B cell (primary cell): ENCODE data around the gene GPM6B. TPM values are rescaled to one million over a fixed set of nuclear protein-coding genes. Genes with fewer than 3 reads are reported as not detected.

Source experiments
- ATAC-seq: fragments of 200-7000 bp; cut with Tn5 transposase; one replicate; pipeline ENCODE4 v1.10.0; 2021; ENCODE audit warnings: low read depth, mild to moderate bottlenecking, moderate number of reproducible peaks, moderate library complexity
- CTCF ChIA-PET: fragments of 350-600 bp; sonication (Branson Sonifier 250); formaldehyde crosslinking; loops from one replicate; lab custom pipeline; 2021; ENCODE audit warnings: antibody characterized with exemption, inconsistent platforms; lab: Charles Lee
- POLR2A ChIA-PET: fragments of 350-600 bp; sonication (Branson Sonifier 250); formaldehyde crosslinking; loops from one replicate; lab custom pipeline; 2021; ENCODE audit warnings: antibody characterized with exemption; lab: Charles Lee
- DNase-seq: peaks from one replicate; pipeline ENCODE4 v3.0.0; 2013
- H2AFZ ChIP-seq: 2 replicates; pipeline ENCODE4 v1.6.1; 2012; ENCODE audit warnings: mild to moderate bottlenecking, low read depth, low read length; ENCODE audit not compliant: insufficient read depth, poor library complexity, severe bottlenecking
- H3K27ac ChIP-seq, 2 donors: 1 replicate in 1 of 2; 2 replicates in 1 of 2; pipeline ENCODE4 v1.5.1; 2012 to 2013; ENCODE audit warnings: low read length in 2 of 2, mild to moderate bottlenecking in 2 of 2, moderate library complexity in 1 of 2
- H3K27me3 ChIP-seq, 4 experiments: fragments of 200-600 bp in 1 of 4; sonication (generic) in 1 of 4; replicated peaks in 1 of 4; 1 replicate in 2 of 4; 2 replicates in 2 of 4; pipeline versions ENCODE4 v1.6.1 to v1.7.0; 2013 to 2016; ENCODE audit warnings: low read length in 3 of 4, mild to moderate bottlenecking in 2 of 4, mixed read lengths in 1 of 4, moderate library complexity in 1 of 4; ENCODE audit not compliant: insufficient read depth in 4 of 4, control insufficient read depth in 3 of 4; ENCODE audit errors: control extremely low read depth in 1 of 4
- H3K36me3 ChIP-seq, 2 experiments: replicated peaks in 1 of 2; 1 replicate in 1 of 2; 2 replicates in 1 of 2; pipeline versions ENCODE4 v1.6.1 to v1.7.1; 2013; ENCODE audit warnings: low read length in 1 of 2; ENCODE audit not compliant: insufficient read depth in 2 of 2, control insufficient read depth in 1 of 2; ENCODE audit errors: control extremely low read depth in 1 of 2, extremely low read depth in 1 of 2
- H3K4me1 ChIP-seq, 2 donors: fragments of 200-600 bp in 1 of 2; sonication (generic) in 1 of 2; 1 replicate in 1 of 2; 2 replicates in 1 of 2; pipeline versions ENCODE4 v1.5.1 to v1.6.1; 2013 to 2017; ENCODE audit warnings: low read length in 2 of 2; ENCODE audit not compliant: control insufficient read depth in 2 of 2, insufficient read depth in 2 of 2
- H3K4me2 ChIP-seq: replicated peaks from 2 replicates; pipeline ENCODE3; 2012; ENCODE audit warnings: mild to moderate bottlenecking, low read depth, low read length; ENCODE audit not compliant: poor library complexity, severe bottlenecking
- H3K4me3 ChIP-seq, 5 experiments: fragments of 200-600 bp in 1 of 5; sonication (generic) in 1 of 5; 1 replicate in 3 of 5; 2 replicates in 2 of 5; pipeline versions ENCODE4 v1.5.1 to v1.7.0; 2011 to 2016; ENCODE audit warnings: low read length in 4 of 5, mild to moderate bottlenecking in 4 of 5, low read depth in 2 of 5, control low read depth in 1 of 5, moderate library complexity in 1 of 5; ENCODE audit not compliant: insufficient read depth in 1 of 5; ENCODE audit errors: control extremely low read depth in 1 of 5, extremely low read depth in 1 of 5
- H3K79me2 ChIP-seq: fragments of 200-600 bp; sonication (generic); one replicate; pipeline ENCODE4 v1.6.0; 2016; ENCODE audit warnings: low read length; ENCODE audit not compliant: control insufficient read depth, insufficient read depth
- H3K9ac ChIP-seq: fragments of 200-600 bp; sonication (generic); 2 replicates; pipeline ENCODE4 v1.6.1; 2017; ENCODE audit warnings: mild to moderate bottlenecking, low read length, moderate library complexity
- H3K9me3 ChIP-seq, 3 donors: one replicate each; pipeline versions ENCODE4 v1.6.1 to v1.7.1; 2013; ENCODE audit warnings: low read length in 2 of 3; ENCODE audit not compliant: control insufficient read depth in 2 of 3, insufficient read depth in 1 of 3; ENCODE audit errors: control extremely low read depth in 1 of 3
- H4K20me1 ChIP-seq: 2 replicates; pipeline ENCODE4 v1.6.0; 2012; ENCODE audit warnings: mild to moderate bottlenecking, low read length; ENCODE audit not compliant: insufficient read depth, control insufficient read depth, poor library complexity, severe bottlenecking
- H3K27ac Mint-ChIP-seq: one replicate; pipeline ENCODE4 v1.8.0; 2021; ENCODE audit warnings: mixed read lengths
- H3K27me3 Mint-ChIP-seq: one replicate; pipeline ENCODE4 v1.8.0; 2021; ENCODE audit warnings: mixed read lengths
- H3K4me1 Mint-ChIP-seq: one replicate; pipeline ENCODE4 v1.8.0; 2021; ENCODE audit warnings: mixed read lengths
- H3K4me3 Mint-ChIP-seq: one replicate; pipeline ENCODE4 v1.8.0; 2021; ENCODE audit warnings: mixed read lengths
- H3K9me3 Mint-ChIP-seq: one replicate; pipeline ENCODE4 v1.8.0; 2022; ENCODE audit warnings: mixed read lengths; ENCODE audit not compliant: insufficient read depth
- CTCF ChIP-seq: fragments of 200-600 bp; IDR thresholded peaks from one replicate; pipeline ENCODE4 v1.8.0; 2022; ENCODE audit warnings: antibody characterized with exemption, mild to moderate bottlenecking
- EZH2 ChIP-seq: IDR thresholded peaks from 2 replicates; pipeline ENCODE4 v1.6.1; 2012; ENCODE audit warnings: borderline replicate concordance, low read depth, mild to moderate bottlenecking, moderate library complexity, low read length; ENCODE audit not compliant: insufficient read depth, poor library complexity, severe bottlenecking
- WGBS: methylation state at CpG from one replicate; pipeline ENCODE4 v1.1.5; 2013; ENCODE audit warnings: missing lambda C conversion rate; ENCODE audit not compliant: insufficient coverage; 5-methylcytosine and 5-hydroxymethylcytosine counted together
- intact Hi-C: fragments of 100-400 bp; cut with micrococcal nuclease; formaldehyde crosslinking; loops from one replicate; pipeline ENCODE4 v1.10.0; 2022
- polyA plus RNA-seq: library from polyadenylated mRNA; depleted of rRNA; stranded (reverse); fragments of >200 nt; gene quantifications from 2 replicates; pipeline ENCODE4 v1.2.3, GENCODE V29; 2012
- total RNA-seq, 2 donors: library from RNA; stranded (reverse); fragments of 120-200 nt in 1 of 2; gene quantifications; 1 replicate in 1 of 2; 2 replicates in 1 of 2; pipeline versions ENCODE4 v1.2.3 to v1.2.4, GENCODE V29; 2013 to 2022

The GPM6B gene
- total and polyA plus RNA-seq, 2 donors (not counting 1 experiment from before 2014, with no cell fraction given): not detected

GRCh38 chrX:13775837-13776236 is 41.1 kb downstream of the GPM6B start:
- Mint-ChIP-seq H3K4me1 (no peaks in the 10 kb centered on the region), H3K4me3 (no peak overlapping the region), H3K27ac (no peak overlapping the region), H3K9me3 (no peaks in the 10 kb centered on the region), H3K27me3 (no peaks in the 10 kb centered on the region)
- Histone ChIP-seq H3K36me3 (peaks cover 0 to 23% of the 10 kb centered on the region in 2 experiments), H2AFZ (no peak overlapping the region), H3K4me3 (no peak overlapping the region), H3K9me3 (no peaks in the 10 kb centered on the region), H4K20me1 (no peaks in the 10 kb centered on the region), H3K27ac (no peak overlapping the region), H3K27me3 (no peaks in the 10 kb centered on the region), H3K4me2 (no peak overlapping the region), H3K79me2 (no peaks in the 10 kb centered on the region), H3K9ac (no peak overlapping the region), H3K4me1 (no peaks in the 10 kb centered on the region)
- ATAC-seq (no peak), DNase-seq (no peak)
- WGBS: no CpG with 5 or more reads among the region's 3 CpGs
- TF ChIP-seq CTCF (no peak), EZH2 (no peak)
- ChIA-PET CTCF (interaction anchor here (0.6 kb wide), 1 partner anchor 76 kb away, joined by 5 read pairs; no protein-coding TSS in a partner anchor), POLR2A (no interaction called here)
- intact Hi-C loops: no loop called here

GRCh38 chrX:13774696-13775095 is 42.2 kb downstream of the GPM6B start:
- H3K4me1 Mint-ChIP-seq: no peaks in the 10 kb centered on the region
- ATAC-seq: no peak
- Histone ChIP-seq H3K4me3 (no peak overlapping the region), H3K4me2 (no peak overlapping the region), H2AFZ (no peak overlapping the region), H3K9ac (no peak overlapping the region), H3K79me2 (no peaks in the 10 kb centered on the region), H3K27ac (no peak overlapping the region), H3K9me3 (no peaks in the 10 kb centered on the region), H4K20me1 (no peaks in the 10 kb centered on the region), H3K4me1 (no peaks in the 10 kb centered on the region), H3K36me3 (peaks cover 0 to 34% of the 10 kb centered on the region in 2 experiments), H3K27me3 (no peaks in the 10 kb centered on the region)
- H3K9me3 Mint-ChIP-seq: no peaks in the 10 kb centered on the region
- CTCF ChIA-PET: no interaction called here
- intact Hi-C loops: no loop called here
- no peak for DNase-seq
- WGBS: no CpG with 5 or more reads among the region's 2 CpGs
- TF ChIP-seq EZH2: no peak
- TF ChIP-seq CTCF: no peak
- H3K27ac Mint-ChIP-seq: no peak overlapping the region
- POLR2A ChIA-PET: interaction anchor here (0.6 kb wide), 1 partner anchor 1003 kb away, joined by 11 read pairs; no protein-coding TSS in a partner anchor
- no peaks in the 10 kb centered on the region for H3K27me3 Mint-ChIP-seq
- H3K4me3 Mint-ChIP-seq: no peak overlapping the region
